ENCODE data around the gene GTF2IRD1. TPM values are rescaled to one million over a fixed set of nuclear protein-coding genes. Genes with fewer than 3 reads are reported as not detected.
A peak's percentile ranks its signal among the peaks of the same experiment; 100 is the strongest.

The GTF2IRD1 gene, protein sequence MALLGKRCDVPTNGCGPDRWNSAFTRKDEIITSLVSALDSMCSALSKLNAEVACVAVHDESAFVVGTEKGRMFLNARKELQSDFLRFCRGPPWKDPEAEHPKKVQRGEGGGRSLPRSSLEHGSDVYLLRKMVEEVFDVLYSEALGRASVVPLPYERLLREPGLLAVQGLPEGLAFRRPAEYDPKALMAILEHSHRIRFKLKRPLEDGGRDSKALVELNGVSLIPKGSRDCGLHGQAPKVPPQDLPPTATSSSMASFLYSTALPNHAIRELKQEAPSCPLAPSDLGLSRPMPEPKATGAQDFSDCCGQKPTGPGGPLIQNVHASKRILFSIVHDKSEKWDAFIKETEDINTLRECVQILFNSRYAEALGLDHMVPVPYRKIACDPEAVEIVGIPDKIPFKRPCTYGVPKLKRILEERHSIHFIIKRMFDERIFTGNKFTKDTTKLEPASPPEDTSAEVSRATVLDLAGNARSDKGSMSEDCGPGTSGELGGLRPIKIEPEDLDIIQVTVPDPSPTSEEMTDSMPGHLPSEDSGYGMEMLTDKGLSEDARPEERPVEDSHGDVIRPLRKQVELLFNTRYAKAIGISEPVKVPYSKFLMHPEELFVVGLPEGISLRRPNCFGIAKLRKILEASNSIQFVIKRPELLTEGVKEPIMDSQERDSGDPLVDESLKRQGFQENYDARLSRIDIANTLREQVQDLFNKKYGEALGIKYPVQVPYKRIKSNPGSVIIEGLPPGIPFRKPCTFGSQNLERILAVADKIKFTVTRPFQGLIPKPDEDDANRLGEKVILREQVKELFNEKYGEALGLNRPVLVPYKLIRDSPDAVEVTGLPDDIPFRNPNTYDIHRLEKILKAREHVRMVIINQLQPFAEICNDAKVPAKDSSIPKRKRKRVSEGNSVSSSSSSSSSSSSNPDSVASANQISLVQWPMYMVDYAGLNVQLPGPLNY
- 44.7 and 48.7 TPM in 2 replicates for total RNA-seq
- long read RNA-seq, transcript GTF2IRD1-202 (27 exons, 3,077 nt): major isoform, 5 of 18 reads
- long read RNA-seq, partial matches to known transcripts: 10 of 18 reads
- long read RNA-seq, other reads (novel, unspliced or antisense): 3 of 18 reads

DNA sequence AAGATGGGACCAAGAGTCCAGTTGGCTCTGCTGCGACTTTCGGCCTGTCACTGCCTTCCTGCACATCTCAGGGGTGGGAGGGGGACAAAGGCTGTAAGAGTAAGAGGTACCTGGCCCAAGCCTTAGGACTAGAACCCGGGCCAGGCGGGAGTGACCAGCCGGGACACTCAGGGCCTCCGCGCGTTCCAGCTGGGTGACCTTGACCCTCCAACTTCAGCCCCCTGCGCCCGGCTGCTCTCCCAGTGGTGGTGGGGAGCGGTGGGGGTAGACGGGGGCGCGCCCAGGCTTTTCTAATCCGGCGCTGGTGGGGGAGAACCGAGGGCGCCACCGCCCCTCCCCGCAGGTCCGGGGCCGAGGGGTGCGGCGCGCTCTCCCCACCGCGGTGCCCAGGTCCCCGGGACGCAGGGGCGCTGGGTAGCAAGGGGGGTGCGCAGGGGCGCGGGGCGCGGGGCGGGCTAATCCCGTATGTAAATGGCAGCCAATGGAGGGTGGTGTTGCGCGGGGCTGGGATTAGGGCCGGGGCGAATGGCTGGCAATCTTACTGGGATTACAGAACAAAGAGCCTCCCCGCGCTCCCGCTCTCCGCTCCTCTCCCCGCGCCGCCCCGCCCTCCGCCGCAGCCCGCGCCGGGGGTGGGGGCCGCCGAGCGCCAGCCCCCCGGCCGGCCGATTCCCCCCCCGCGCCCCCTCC, at the start of gene GTF2IRD1:
Gene GTF2IRD1 (plus strand): TSS at position 585 of the 690 bp plus-strand sequence. CDS start 54,175 bp downstream, outside the sequence.
- no peak for DNase-seq (ENCODE audit: extremely low spot score, unreplicated experiment)
- TF ChIP-seq, protein P1, sequence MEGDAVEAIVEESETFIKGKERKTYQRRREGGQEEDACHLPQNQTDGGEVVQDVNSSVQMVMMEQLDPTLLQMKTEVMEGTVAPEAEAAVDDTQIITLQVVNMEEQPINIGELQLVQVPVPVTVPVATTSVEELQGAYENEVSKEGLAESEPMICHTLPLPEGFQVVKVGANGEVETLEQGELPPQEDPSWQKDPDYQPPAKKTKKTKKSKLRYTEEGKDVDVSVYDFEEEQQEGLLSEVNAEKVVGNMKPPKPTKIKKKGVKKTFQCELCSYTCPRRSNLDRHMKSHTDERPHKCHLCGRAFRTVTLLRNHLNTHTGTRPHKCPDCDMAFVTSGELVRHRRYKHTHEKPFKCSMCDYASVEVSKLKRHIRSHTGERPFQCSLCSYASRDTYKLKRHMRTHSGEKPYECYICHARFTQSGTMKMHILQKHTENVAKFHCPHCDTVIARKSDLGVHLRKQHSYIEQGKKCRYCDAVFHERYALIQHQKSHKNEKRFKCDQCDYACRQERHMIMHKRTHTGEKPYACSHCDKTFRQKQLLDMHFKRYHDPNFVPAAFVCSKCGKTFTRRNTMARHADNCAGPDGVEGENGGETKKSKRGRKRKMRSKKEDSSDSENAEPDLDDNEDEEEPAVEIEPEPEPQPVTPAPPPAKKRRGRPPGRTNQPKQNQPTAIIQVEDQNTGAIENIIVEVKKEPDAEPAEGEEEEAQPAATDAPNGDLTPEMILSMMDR (IDR thresholded peaks at IDR 0.05): no peak
- Mint-ChIP-seq H3K27me3 (ENCODE audit: unreplicated experiment) (no peaks in the 10 kb centered on the region), H3K4me3 (ENCODE audit: unreplicated experiment) (peak within 1 kb of the TSS; percentile 73), H3K27ac (ENCODE audit: unreplicated experiment) (peak within 1 kb of the TSS; percentile 78), H3K4me1 (ENCODE audit: unreplicated experiment) (peaks cover 22% of the 10 kb centered on the region), H3K9me3 (ENCODE audit: unreplicated experiment) (no peaks in the 10 kb centered on the region), H3K36me3 (ENCODE audit: unreplicated experiment) (no peaks in the 10 kb centered on the region)

DNA sequence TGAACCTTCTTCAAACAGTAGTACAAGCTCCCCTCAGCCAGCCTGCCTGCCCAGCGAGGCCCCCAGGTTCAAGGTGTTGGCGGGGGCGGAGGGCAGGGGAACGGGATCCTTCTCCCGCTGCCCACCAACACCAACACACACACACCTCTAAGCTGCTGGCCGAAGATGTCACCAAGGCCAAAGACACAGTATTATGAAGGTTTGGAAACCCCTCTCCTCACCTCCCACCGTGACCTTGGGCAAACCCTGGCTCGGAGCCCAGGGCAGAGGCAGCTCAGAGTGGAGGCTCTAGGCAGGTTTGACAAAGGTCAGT, 49.4 kb upstream of the GTF2IRD1 start:
- Mint-ChIP-seq H3K4me1 (ENCODE audit: unreplicated experiment) (no peaks in the 10 kb centered on the region), H3K36me3 (ENCODE audit: unreplicated experiment) (peaks cover 6% of the 10 kb centered on the region), H3K27ac (ENCODE audit: unreplicated experiment) (no peak overlapping the region), H3K27me3 (ENCODE audit: unreplicated experiment) (no peaks in the 10 kb centered on the region), H3K9me3 (ENCODE audit: unreplicated experiment) (no peaks in the 10 kb centered on the region), H3K4me3 (ENCODE audit: unreplicated experiment) (no peak overlapping the region)
- no peak for DNase-seq (ENCODE audit: extremely low spot score, unreplicated experiment)
- TF ChIP-seq, protein P1 (IDR thresholded peaks at IDR 0.05): no peak

DNA sequence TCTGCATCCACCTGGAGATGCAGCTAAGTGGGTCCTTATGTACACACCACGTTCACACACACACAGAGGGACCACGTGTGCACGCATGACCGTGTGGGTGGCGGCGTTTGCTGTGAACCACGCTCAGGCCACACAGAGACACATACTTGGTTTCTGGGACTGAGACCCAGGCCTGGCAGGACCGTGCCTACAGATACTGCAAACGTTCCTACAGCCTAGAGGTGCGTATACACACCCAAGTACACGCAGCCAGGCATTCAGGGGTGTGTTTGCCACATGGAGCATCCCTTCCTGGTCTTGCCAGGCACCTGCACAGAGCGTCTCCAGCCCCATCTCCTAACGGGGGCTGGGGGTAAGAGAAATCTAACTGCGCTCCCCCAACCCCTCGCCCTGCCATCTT, 49.0 kb upstream of the GTF2IRD1 start:
- H3K27me3 Mint-ChIP-seq (ENCODE audit: unreplicated experiment): no peaks in the 10 kb centered on the region
- TF ChIP-seq, protein P1 (IDR thresholded peaks at IDR 0.05): no peak
- no peak for DNase-seq (ENCODE audit: extremely low spot score, unreplicated experiment)

DNA sequence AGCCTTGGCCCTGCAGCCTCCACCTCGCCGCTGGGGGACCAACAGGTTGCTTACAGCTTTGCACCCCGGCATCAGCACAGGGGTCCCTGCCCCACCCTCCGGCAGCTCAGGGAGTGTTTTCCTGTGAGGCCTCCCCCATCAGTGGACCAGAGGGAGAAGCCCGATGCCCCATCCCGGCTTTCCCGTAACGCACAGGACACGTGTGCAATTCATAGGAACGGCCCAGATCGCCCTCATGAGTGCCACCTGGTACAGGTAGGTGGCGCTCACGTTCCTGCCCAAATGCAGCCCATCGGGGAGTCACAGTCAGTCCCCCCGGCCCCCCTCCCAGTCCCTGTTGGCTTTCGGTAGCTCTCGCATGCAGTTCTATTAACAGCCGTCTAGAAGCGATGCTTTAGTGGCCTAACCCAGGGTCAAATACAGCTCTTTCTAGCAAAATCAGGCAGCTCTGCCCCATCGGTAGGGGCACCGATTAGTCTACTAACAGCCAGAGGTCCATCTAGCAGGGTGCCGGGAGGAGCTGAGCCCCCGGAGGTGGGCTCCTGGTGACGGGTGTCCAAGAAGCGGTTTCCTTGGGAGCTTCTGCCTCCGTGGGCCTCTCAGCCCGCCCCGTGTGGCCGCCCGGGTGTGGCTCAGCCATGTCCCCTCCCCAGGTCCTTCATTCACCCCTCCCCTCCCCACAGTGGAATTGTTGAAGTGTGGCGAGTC, 48.4 kb upstream of the GTF2IRD1 start:
- Mint-ChIP-seq H3K27me3 (ENCODE audit: unreplicated experiment) (no peaks in the 10 kb centered on the region), H3K4me1 (ENCODE audit: unreplicated experiment) (no peaks in the 10 kb centered on the region), H3K36me3 (ENCODE audit: unreplicated experiment) (peaks cover 4% of the 10 kb centered on the region), H3K4me3 (ENCODE audit: unreplicated experiment) (no peak overlapping the region), H3K9me3 (ENCODE audit: unreplicated experiment) (no peaks in the 10 kb centered on the region), H3K27ac (ENCODE audit: unreplicated experiment) (no peak overlapping the region)
- DNase-seq (ENCODE audit: extremely low spot score, unreplicated experiment): no peak
- TF ChIP-seq, protein P1 (IDR thresholded peaks at IDR 0.05): peak; percentile 45

More for the DNA sequence above, 49.0 kb upstream of the GTF2IRD1 start:
- H3K36me3 Mint-ChIP-seq (ENCODE audit: unreplicated experiment): peaks cover 6% of the 10 kb centered on the region
- H3K9me3 Mint-ChIP-seq (ENCODE audit: unreplicated experiment): no peaks in the 10 kb centered on the region
- H3K4me1 Mint-ChIP-seq (ENCODE audit: unreplicated experiment): no peaks in the 10 kb centered on the region
- no peak overlapping the region for H3K27ac Mint-ChIP-seq (ENCODE audit: unreplicated experiment)
- H3K4me3 Mint-ChIP-seq (ENCODE audit: unreplicated experiment): no peak overlapping the region

Data from osteocyte (in vitro differentiated cells).